Ascending aorta (tissue), 2 donors: Measurements from ENCODE around the gene AOAH. TPM values are rescaled to one million over a fixed set of nuclear protein-coding genes. Genes with fewer than 3 reads are reported as not detected.
"Not testable (repeated sequence)": the region's sequence is repeated elsewhere in the genome, so short reads cannot be mapped to it uniquely, and the experiment has no call there.

Experiments
- DNase-seq, 2 donors: peaks; one replicate each; pipeline ENCODE4 v3.0.0-alpha.2; 2019; ENCODE audit warnings: low spot score in 2 of 2
- H3K27ac ChIP-seq, 2 donors: fragments of 200-600 bp; sonication (generic); one replicate each; pipeline ENCODE4 v1.5.1; 2016 to 2017; ENCODE audit warnings: mild to moderate bottlenecking in 1 of 2
- H3K27me3 ChIP-seq: fragments of 200-600 bp; sonication (generic); one replicate; pipeline ENCODE4 v1.5.1; 2017
- H3K36me3 ChIP-seq, 2 donors: fragments of 200-600 bp; sonication (generic); one replicate each; pipeline ENCODE4 v1.5.1; 2016
- H3K4me1 ChIP-seq, 2 donors: fragments of 200-600 bp; sonication (generic); one replicate each; pipeline ENCODE4 v1.5.1; 2016 to 2017; ENCODE audit warnings: mild to moderate bottlenecking in 1 of 2
- H3K4me3 ChIP-seq, 2 donors: fragments of 200-600 bp; sonication (generic); one replicate each; pipeline ENCODE4 v1.5.1; 2016 to 2017; ENCODE audit warnings: mild to moderate bottlenecking in 1 of 2
- H3K9me3 ChIP-seq, 2 donors: fragments of 200-600 bp; sonication (generic); one replicate each; pipeline ENCODE4 v1.5.1; 2016
- CTCF ChIP-seq, 3 experiments: fragments of 200-600 bp in 2 of 3; fragments of 450-650 bp in 1 of 3; sonication (generic) in 2 of 3; IDR thresholded peaks; one replicate each; pipeline ENCODE4 v1.5.1; 2016 to 2019; ENCODE audit warnings: antibody characterized with exemption in 3 of 3, mild to moderate bottlenecking in 1 of 3, moderate library complexity in 1 of 3
- intact Hi-C: fragments of 100-400 bp; cut with DNase I; formaldehyde crosslinking; loops from one replicate; pipeline ENCODE4 v1.15.1; 2023
- total RNA-seq: library from RNA; depleted of rRNA; stranded (reverse); fragments of >200 nt; gene quantifications from one replicate; pipeline ENCODE4 v1.1.0, GENCODE V29; 2016

The AOAH gene
- total RNA-seq, 1 donor from 2014 or later = 0.75 TPM

GRCh38 chr7:36650766-36651312 lies 73.5 kb downstream of the AOAH start:
- no peaks in the 10 kb centered on the region for H3K4me1 ChIP-seq
- H3K27ac ChIP-seq = no peak overlapping the region
- no peaks in the 10 kb centered on the region for H3K9me3 ChIP-seq
- intact Hi-C loops = no loop called here
- TF ChIP-seq CTCF (IDR thresholded peaks at IDR 0.05) = no peak
- H3K4me3 ChIP-seq = no peak overlapping the region
- no peak for DNase-seq
- H3K27me3 ChIP-seq = no peaks in the 10 kb centered on the region
- no peaks in the 10 kb centered on the region for H3K36me3 ChIP-seq

GRCh38 chr7:36650320-36650719 lies 74.0 kb downstream of the AOAH start:
- Histone ChIP-seq H3K27me3 (no peaks in the 10 kb centered on the region), H3K4me1 (no peaks in the 10 kb centered on the region), H3K4me3 (no peak overlapping the region), H3K36me3 (no peaks in the 10 kb centered on the region), H3K27ac (no peak overlapping the region), H3K9me3 (no peaks in the 10 kb centered on the region)
- DNase-seq = no peak
- TF ChIP-seq CTCF (IDR thresholded peaks at IDR 0.05) = no peak
- intact Hi-C loops = no loop called here

- DNase-seq, H3K36me3 ChIP-seq, H3K27me3 ChIP-seq, H3K27ac ChIP-seq, H3K4me1 ChIP-seq, intact Hi-C loops, H3K4me3 ChIP-seq, H3K9me3 ChIP-seq: not testable (repeated sequence)
These were observed 75.0 kb downstream of the AOAH start for GRCh38 chr7:36649319-36649718.

GRCh38 chr7:36648441-36648840 lies 75.9 kb downstream of the AOAH start:
- intact Hi-C loops = no loop called here
- H3K27ac ChIP-seq = no peak overlapping the region
- H3K4me1 ChIP-seq = no peaks in the 10 kb centered on the region
- H3K4me3 ChIP-seq = no peak overlapping the region
- H3K36me3 ChIP-seq = no peaks in the 10 kb centered on the region
- TF ChIP-seq CTCF (IDR thresholded peaks at IDR 0.05) = no peak
- no peaks in the 10 kb centered on the region for H3K27me3 ChIP-seq
- DNase-seq = no peak
- H3K9me3 ChIP-seq = no peaks in the 10 kb centered on the region

- Histone ChIP-seq H3K4me3 (no peak overlapping the region), H3K36me3 (no peaks in the 10 kb centered on the region), H3K9me3 (no peaks in the 10 kb centered on the region), H3K27ac (no peak overlapping the region), H3K27me3 (no peaks in the 10 kb centered on the region), H3K4me1 (no peaks in the 10 kb centered on the region)
- TF ChIP-seq CTCF (IDR thresholded peaks at IDR 0.05) = no peak
- intact Hi-C loops = no loop called here
- no peak for DNase-seq
These were observed 79.5 kb downstream of the AOAH start for GRCh38 chr7:36644625-36645422.

- Histone ChIP-seq H3K27ac (no peak overlapping the region), H3K27me3 (no peaks in the 10 kb centered on the region), H3K4me1 (no peaks in the 10 kb centered on the region), H3K36me3 (no peaks in the 10 kb centered on the region), H3K9me3 (no peaks in the 10 kb centered on the region), H3K4me3 (no peak overlapping the region)
- intact Hi-C loops = no loop called here
- no peak for DNase-seq
- TF ChIP-seq CTCF (IDR thresholded peaks at IDR 0.05) = no peak
These were observed 81.9 kb downstream of the AOAH start for GRCh38 chr7:36642414-36642813.
